H1 (cell line): ENCODE data around the gene UFD1. TPM values are rescaled to one million over a fixed set of nuclear protein-coding genes. Genes with fewer than 3 reads are reported as not detected.

Experiments
- CTCF ChIA-PET: fragments of 300-600 bp; sonication (Branson Sonifier 250); formaldehyde crosslinking; loops from one replicate; lab custom pipeline; 2021; ENCODE audit not compliant: partially characterized antibody; lab: Charles Lee
- POLR2A ChIA-PET: fragments of 300-600 bp; sonication (Branson Sonifier 250); formaldehyde crosslinking; loops from one replicate; lab custom pipeline; 2021; ENCODE audit warnings: inconsistent platforms; ENCODE audit not compliant: partially characterized antibody; lab: Charles Lee
- DNase-seq, 2 experiments: peaks; one replicate each; pipeline versions ENCODE4 v3.0.0 to v3.0.0-alpha.2; 2010 to 2022; ENCODE audit warnings: low spot score in 2 of 2, low read depth in 1 of 2, mixed read lengths in 1 of 2
- FAIRE-seq: peaks from 2 replicates; lab custom pipeline; 2011; peaks lifted over from hg19 to GRCh38; lab: Jason Lieb, UNC
- H2AFZ ChIP-seq: 2 replicates; pipeline ENCODE4 v1.8.1; 2012; ENCODE audit warnings: low read length, inconsistent platforms
- H2AK5ac ChIP-seq: 2 replicates; pipeline ENCODE4 v1.6.1; 2013; ENCODE audit warnings: low read depth, low read length
- H2BK120ac ChIP-seq: replicated peaks from 2 replicates; pipeline ENCODE3; 2013; ENCODE audit warnings: low read depth, low read length, inconsistent platforms
- H2BK12ac ChIP-seq: 2 replicates; pipeline ENCODE4 v1.6.1; 2013; ENCODE audit warnings: low read depth, low read length
- H2BK15ac ChIP-seq: 2 replicates; pipeline ENCODE4 v1.6.1; 2013; ENCODE audit warnings: low read length
- H2BK20ac ChIP-seq: 2 replicates; pipeline ENCODE4 v1.6.1; 2013; ENCODE audit warnings: low read length
- H2BK5ac ChIP-seq: 2 replicates; pipeline ENCODE4 v1.6.1; 2013; ENCODE audit warnings: low read depth, low read length
- H3K14ac ChIP-seq: 2 replicates; pipeline ENCODE4 v1.6.1; 2013; ENCODE audit warnings: inconsistent platforms; ENCODE audit not compliant: insufficient read length
- H3K18ac ChIP-seq: 2 replicates; pipeline ENCODE4 v1.6.1; 2013; ENCODE audit warnings: low read length; ENCODE audit errors: extremely low read depth
- H3K23ac ChIP-seq: 2 replicates; pipeline ENCODE4 v1.6.1; 2013; ENCODE audit warnings: inconsistent platforms; ENCODE audit not compliant: insufficient read length
- H3K23me2 ChIP-seq: 2 replicates; pipeline ENCODE4 v1.6.1; 2013; ENCODE audit warnings: low read depth, low read length
- H3K27ac ChIP-seq: 2 replicates; pipeline ENCODE4 v1.6.1; 2011; ENCODE audit warnings: low read depth, low read length, inconsistent platforms
- H3K27me3 ChIP-seq, 4 experiments: replicated peaks in 1 of 4; 1 replicate in 1 of 4; 2 replicates in 3 of 4; pipeline versions ENCODE4 v1.6.1 to v1.8.1; 2011 to 2013; ENCODE audit warnings: low read length in 3 of 4, mild to moderate bottlenecking in 3 of 4, inconsistent platforms in 2 of 4, mixed read lengths in 2 of 4, moderate library complexity in 1 of 4; ENCODE audit not compliant: control insufficient read depth in 3 of 4, insufficient read depth in 3 of 4; ENCODE audit errors: extremely low read depth in 1 of 4
- H3K36me3 ChIP-seq, 4 experiments: 2 replicates each; pipeline versions ENCODE4 v1.6.1 to v1.8.1; 2011 to 2013; ENCODE audit warnings: mild to moderate bottlenecking in 4 of 4, low read length in 3 of 4, moderate library complexity in 2 of 4, control low read depth in 1 of 4, inconsistent platforms in 1 of 4; ENCODE audit not compliant: insufficient read depth in 4 of 4, control insufficient read depth in 2 of 4
- H3K4ac ChIP-seq: replicated peaks from 2 replicates; pipeline ENCODE3; 2013; ENCODE audit warnings: low read length, low read depth, mixed read lengths, inconsistent platforms; ENCODE audit not compliant: insufficient read length
- H3K4me1 ChIP-seq, 4 experiments: replicated peaks in 1 of 4; 1 replicate in 1 of 4; 2 replicates in 3 of 4; pipeline versions ENCODE4 v1.6.1 to v1.8.1; 2011 to 2013; ENCODE audit warnings: low read length in 3 of 4, inconsistent platforms in 2 of 4, mixed read lengths in 1 of 4; ENCODE audit not compliant: insufficient read depth in 4 of 4, control insufficient read depth in 3 of 4
- H3K4me2 ChIP-seq, 2 experiments: 2 replicates each; pipeline versions ENCODE4 v1.6.1 to v1.8.1; 2011 to 2013; ENCODE audit warnings: low read depth in 2 of 2, low read length in 2 of 2, control low read depth in 1 of 2, inconsistent platforms in 1 of 2, mild to moderate bottlenecking in 1 of 2; ENCODE audit not compliant: insufficient read depth in 1 of 2
- H3K4me3 ChIP-seq, 4 experiments: fragments of 200-600, 300-600 bp in 1 of 4; sonication (generic), shearing (Covaris generic), sonication (Bioruptor Twin) in 1 of 4; 2 replicates each; pipeline versions ENCODE4 v1.5.1 to v1.8.1; 2011 to 2016; ENCODE audit warnings: low read length in 4 of 4, low read depth in 3 of 4, control low read depth in 2 of 4, inconsistent platforms in 2 of 4, mild to moderate bottlenecking in 2 of 4, mixed read lengths in 1 of 4, moderate library complexity in 1 of 4; ENCODE audit not compliant: insufficient read depth in 2 of 4; ENCODE audit errors: extremely low read depth in 1 of 4
- H3K56ac ChIP-seq: replicated peaks from 2 replicates; pipeline ENCODE3; 2013; ENCODE audit warnings: low read depth, mild to moderate bottlenecking, mixed read lengths, low read length, inconsistent platforms; ENCODE audit not compliant: insufficient read length
- H3K79me1 ChIP-seq: 2 replicates; pipeline ENCODE4 v1.6.1; 2013; ENCODE audit warnings: low read depth, low read length, control low read depth
- H3K79me2 ChIP-seq, 2 experiments: 2 replicates each; pipeline versions ENCODE4 v1.6.1 to v1.8.1; 2012 to 2013; ENCODE audit warnings: low read length in 2 of 2, mild to moderate bottlenecking in 2 of 2, inconsistent platforms in 1 of 2; ENCODE audit not compliant: insufficient read depth in 2 of 2, control insufficient read depth in 1 of 2
- H3K9ac ChIP-seq, 4 experiments: replicated peaks in 1 of 4; 1 replicate in 1 of 4; 2 replicates in 3 of 4; pipeline versions ENCODE4 v1.6.1 to v1.8.1; 2011 to 2013; ENCODE audit warnings: low read depth in 3 of 4, low read length in 3 of 4, control low read depth in 2 of 4, mild to moderate bottlenecking in 2 of 4, moderate library complexity in 2 of 4, inconsistent platforms in 1 of 4; ENCODE audit errors: extremely low read depth in 1 of 4
- H3K9me3 ChIP-seq, 2 experiments: 2 replicates each; pipeline versions ENCODE4 v1.6.1 to v1.8.1; 2012 to 2013; ENCODE audit warnings: mild to moderate bottlenecking in 2 of 2, moderate library complexity in 2 of 2, control low read depth in 1 of 2, inconsistent platforms in 1 of 2, low read depth in 1 of 2, low read length in 1 of 2, mixed read lengths in 1 of 2; ENCODE audit not compliant: insufficient read depth in 2 of 2
- H4K20me1 ChIP-seq, 2 experiments: replicated peaks in 1 of 2; 2 replicates each; pipeline versions ENCODE3 to v1.8.1; 2011 to 2013; ENCODE audit warnings: inconsistent platforms in 2 of 2, low read length in 2 of 2, mild to moderate bottlenecking in 1 of 2; ENCODE audit not compliant: insufficient read depth in 2 of 2, control insufficient read depth in 1 of 2
- H4K5ac ChIP-seq: 2 replicates; pipeline ENCODE4 v1.6.1; 2013; ENCODE audit warnings: low read length, low read depth, mixed read lengths, inconsistent platforms; ENCODE audit not compliant: insufficient read length
- H4K8ac ChIP-seq: 2 replicates; pipeline ENCODE4 v1.8.0; 2013; ENCODE audit warnings: mild to moderate bottlenecking, moderate library complexity, low read length, inconsistent platforms; ENCODE audit not compliant: insufficient read depth; ENCODE audit errors: extremely low read depth
- H4K91ac ChIP-seq: replicated peaks from 2 replicates; pipeline ENCODE3; 2013; ENCODE audit warnings: low read length, mixed read lengths, inconsistent platforms; ENCODE audit not compliant: insufficient read length
- ATF3 ChIP-seq: IDR thresholded peaks from 2 replicates; pipeline ENCODE4 v1.6.1; 2011; ENCODE audit warnings: low read depth, mild to moderate bottlenecking, low read length; ENCODE audit not compliant: insufficient read depth
- CTBP2 ChIP-seq: IDR thresholded peaks from 2 replicates; pipeline ENCODE4 v1.7.0; 2011; ENCODE audit warnings: borderline replicate concordance, mild to moderate bottlenecking, moderate library complexity, mixed read lengths, low read length; ENCODE audit not compliant: insufficient read depth, insufficient read length
- CTCF ChIP-seq, 3 experiments: IDR thresholded peaks; 1 replicate in 2 of 3; 2 replicates in 1 of 3; pipeline versions ENCODE4 v1.5.1 to v1.6.1; 2011; ENCODE audit warnings: low read length in 3 of 3, mild to moderate bottlenecking in 3 of 3, inconsistent platforms in 2 of 3, low read depth in 1 of 3, moderate library complexity in 1 of 3; ENCODE audit not compliant: insufficient read depth in 1 of 3; ENCODE audit errors: control extremely low read depth in 1 of 3
- EZH2 ChIP-seq: fragments of 200-600 bp; sonication (generic); IDR thresholded peaks from 2 replicates; pipeline ENCODE4 v1.7.1; 2012; ENCODE audit warnings: low read depth, mild to moderate bottlenecking, moderate library complexity, low read length, inconsistent platforms; ENCODE audit not compliant: severe bottlenecking
- JUND ChIP-seq: IDR thresholded peaks from 2 replicates; pipeline ENCODE4 v1.6.1; 2011; ENCODE audit warnings: mild to moderate bottlenecking, improper control_type of control experiment, low read length
- RAD21 ChIP-seq, 2 experiments: IDR thresholded peaks in 1 of 2; conservative IDR thresholded peaks in 1 of 2; 2 replicates each; pipeline ENCODE4 v1.6.1; 2011; ENCODE audit warnings: low read depth in 2 of 2, low read length in 2 of 2, improper control_type of control experiment in 1 of 2, inconsistent platforms in 1 of 2, mild to moderate bottlenecking in 1 of 2, moderate library complexity in 1 of 2
- RNF2 ChIP-seq: fragments of 200-900, 300-1000 bp; sonication (generic); IDR thresholded peaks from 2 replicates; pipeline ENCODE4 v1.7.1; 2016; ENCODE audit warnings: borderline replicate concordance, low read depth, mild to moderate bottlenecking, antibody characterized with exemption, low read length; ENCODE audit not compliant: poor library complexity, severe bottlenecking; ENCODE audit errors: missing control alignments
- WGBS, 2 experiments: shearing (Covaris generic) in 1 of 2; methylation state at CpG; one replicate each; pipeline versions ENCODE4 v1.1.6 to v1.1.7; 2013 to 2015; ENCODE audit warnings: low lambda C conversion rate in 2 of 2, mixed read lengths in 2 of 2, inconsistent platforms in 1 of 2, low coverage in 1 of 2, missing lambda C conversion rate in 1 of 2; ENCODE audit not compliant: insufficient replicate concordance in 2 of 2, insufficient coverage in 1 of 2, insufficient read length in 1 of 2; ENCODE audit errors: extremely low coverage in 1 of 2, missing lambda C conversion rate in 1 of 2; 5-methylcytosine and 5-hydroxymethylcytosine counted together
- polyA plus RNA-seq, 7 experiments: library from polyadenylated mRNA; depleted of rRNA in 3 of 7; stranded (reverse) in 5 of 7; unstranded in 2 of 7; fragments of >200 nt in 5 of 7; fragments of 200-250 nt in 2 of 7; gene quantifications; 1 replicate in 5 of 7; 2 replicates in 1 of 7; 4 replicates in 1 of 7; pipeline versions ENCODE4 v1.2.1 to v1.2.3, GENCODE V29; 2011 to 2013; ENCODE audit warnings: missing spikeins in 2 of 7, mixed read lengths in 2 of 7
- total RNA-seq: library from RNA; stranded (reverse); fragmentation: NEBNext Ultra II Directional; extraction: Animal tissue kit (Norgen Biotek cat#: 25700); gene quantifications from 2 replicates; pipeline ENCODE4 v1.2.1, GENCODE V29; 2021

Gene UFD1
- total and polyA plus RNA-seq, 2 of the 8 experiments (the other 6 are each of a cell fraction or from before 2014, with no cell fraction given), result 74.6 to 116 TPM

- H2BK15ac ChIP-seq, result no peak overlapping the region
- H3K9me3 ChIP-seq, result no peaks in the 10 kb centered on the region
- H3K27me3 ChIP-seq, result no peaks in the 10 kb centered on the region
- H3K27ac ChIP-seq, result no peak overlapping the region
- no peak overlapping the region for H4K8ac ChIP-seq
- H4K5ac ChIP-seq, result no peak overlapping the region
- CTCF ChIA-PET, result no interaction called here
- no peak overlapping the region for H3K4me2 ChIP-seq
- H3K79me2 ChIP-seq, result no peaks in the 10 kb centered on the region
- no peak overlapping the region for H2AK5ac ChIP-seq
- TF ChIP-seq RNF2 (no peak), CTBP2 (no peak), EZH2 (no peak), RAD21 (IDR thresholded peaks at IDR 0.05 in 1 of 2, conservative IDR thresholded peaks at IDR 0.05 in 1 of 2; ENCODE audit: low read depth in 2 of 2, low read length in 2 of 2) (no peak), JUND (no peak), CTCF (IDR thresholded peaks at IDR 0.05; ENCODE audit: control extremely low read depth in 1 of 3, insufficient read depth in 1 of 3, low read depth in 1 of 3, low read length in 3 of 3) (no peak), ATF3 (no peak)
- H3K23ac ChIP-seq, result no peak overlapping the region
- no peaks in the 10 kb centered on the region for H3K23me2 ChIP-seq
- no peak overlapping the region for H2BK120ac ChIP-seq
- no peaks in the 10 kb centered on the region for H3K4me1 ChIP-seq
- WGBS, 2 experiments, result 93% methylated on average over 2 of the region's 2 CpGs; no CpG with 5 or more reads in 1 of the 2 experiments
- POLR2A ChIA-PET, result no interaction called here
- no peak overlapping the region for H3K9ac ChIP-seq
- FAIRE-seq, result no peak
- H3K4me3 ChIP-seq, result no peak overlapping the region
- H3K4ac ChIP-seq, result no peak overlapping the region
- no peak overlapping the region for H2BK12ac ChIP-seq
- H2AFZ ChIP-seq, result no peak overlapping the region
- H2BK20ac ChIP-seq, result no peak overlapping the region
- H3K79me1 ChIP-seq, result no peaks in the 10 kb centered on the region
- H3K36me3 ChIP-seq, result peaks cover 2 to 50% (median 26%) of the 10 kb centered on the region in 4 experiments; a peak in 6 of 8 replicates
- H3K14ac ChIP-seq, result no peak overlapping the region
- no peak overlapping the region for H2BK5ac ChIP-seq
- no peak overlapping the region for H3K18ac ChIP-seq
- H4K91ac ChIP-seq, result no peak overlapping the region
- peaks cover 0 to 8% of the 10 kb centered on the region in 2 experiments for H4K20me1 ChIP-seq
- no peak for DNase-seq
- no peak overlapping the region for H3K56ac ChIP-seq
Observed at GRCh38 chr22:19460036-19460435, 19.0 kb downstream of the UFD1 start.
